ENCODE data around the gene PPP1R26. TPM values are rescaled to one million over a fixed set of nuclear protein-coding genes. Genes with fewer than 3 reads are reported as not detected.

Gene PPP1R26
- total and polyA plus RNA-seq, 2 of the 13 experiments (the other 11 are each of a cell fraction or from before 2014, with no cell fraction given) = 8.6 to 11.6 TPM

- TF ChIP-seq ZNF441 (CRISPR knock-in tag; IDR thresholded peaks at IDR 0.05; ENCODE audit: borderline replicate concordance) = no peak
- no peak for TF ChIP-seq ETV6 (CRISPR knock-in tag; conservative IDR thresholded peaks at IDR 0.05)
- TF ChIP-seq ZNF382 (CRISPR knock-in tag; IDR thresholded peaks at IDR 0.05; ENCODE audit: borderline replicate concordance) = no peak
- 0 out of 2 replicates have a peak, but pooled peaks have one; percentile 23 for TF ChIP-seq MEIS2 (CRISPR knock-in tag; IDR thresholded peaks at IDR 0.05)
These were observed 25.0 kb downstream of the PPP1R26 start (continued) for GRCh38 chr9:135504262-135505243.

- peaks cover 16% of the 10 kb centered on the region for H4K20me1 ChIP-seq (ENCODE audit: insufficient read depth, low read length)
- peaks cover 10% of the 10 kb centered on the region for H3K79me2 ChIP-seq (ENCODE audit: insufficient read depth, low read length)
- H3K36me3 ChIP-seq (replicated peaks in 1 of 2; ENCODE audit: control insufficient read depth in 1 of 2, insufficient read depth in 2 of 2, low read length in 2 of 2) = peaks cover 13 to 26% of the 10 kb centered on the region in 2 experiments
- H3K4me2 ChIP-seq (ENCODE audit: low read depth, low read length) = 0 out of 2 replicates have a peak overlapping the region, but pooled peaks have one; percentile 62
- intact Hi-C loops (cut with micrococcal nuclease; ENCODE audit: unreplicated experiment) = no loop called here
- DNase-seq (ENCODE audit: low spot score) = no peak
- H3K4me3 ChIP-seq (replicated peaks in 1 of 3; ENCODE audit: insufficient read depth in 1 of 3, low read depth in 2 of 3, low read length in 3 of 3) = no peak overlapping the region
- ChIA-PET POLR2A (interaction anchor here (0.6 to 1.3 kb wide), 2 partner anchors 25 to 1304 kb away, joined by 3 to 5 read pairs; no protein-coding TSS in a partner anchor), CTCF (ENCODE audit: low intra/inter-chr PET ratio, low total read pairs) (no interaction called here)
- H2AFZ ChIP-seq (ENCODE audit: low read length) = no peak overlapping the region
- H3K9me3 ChIP-seq (ENCODE audit: low read length) = no peaks in the 10 kb centered on the region
- no peak for ATAC-seq
- no peak overlapping the region for H3K9ac ChIP-seq (ENCODE audit: insufficient read depth, low read depth, low read length)
- H3K4me1 ChIP-seq (ENCODE audit: insufficient read depth, low read length) = peaks cover 31% of the 10 kb centered on the region
- in situ Hi-C loops (cut with HindIII; ENCODE audit: extremely low pct_ligation_motif_present, low pct_unique_long_range_greater_than_20kb) = no loop called here
- no peak for FAIRE-seq
- 95% methylated on average over 16 of the region's 24 CpGs for WGBS (ENCODE audit: low lambda C conversion rate)
- TF ChIP-seq RBM22 (optimal IDR thresholded peaks at IDR 0.05; ENCODE audit: low read length) (peak; percentile 63), PCBP1 (IDR thresholded peaks at IDR 0.05; ENCODE audit: borderline replicate concordance, low read depth, low read length) (0 out of 2 replicates have a peak, but pooled peaks have one; percentile 5), KDM5B (CRISPR knock-in tag; IDR thresholded peaks at IDR 0.05; ENCODE audit: borderline replicate concordance) (0 out of 2 replicates have a peak, but pooled peaks have one; percentile 3), POLR2G (IDR thresholded peaks at IDR 0.05; ENCODE audit: low read depth, low read length) (peak; percentile 39; the same call in 1 of the 2 replicates), AGO2 (optimal IDR thresholded peaks at IDR 0.05; ENCODE audit: low read depth, low read length) (peak; percentile 90), NFYB (CRISPR knock-in tag; IDR thresholded peaks at IDR 0.05) (no peak)
- BruUV-seq (replicated peaks) = no TSS peak
- H3K27ac ChIP-seq (ENCODE audit: extremely low read length, insufficient read depth, low read length) = no peak overlapping the region
- H3K27me3 ChIP-seq (ENCODE audit: control insufficient read depth in 1 of 2, insufficient read depth in 2 of 2, low read length in 2 of 2) = peaks cover 2 to 12% of the 10 kb centered on the region in 2 experiments; a peak in 1 of 5 replicates
These were observed 26.0 kb downstream of the PPP1R26 start for GRCh38 chr9:135505406-135506187.

All from HepG2 (cell line).